Gastrocnemius medialis (tissue), 4 donors: ENCODE data around the gene FRS2. TPM values are rescaled to one million over a fixed set of nuclear protein-coding genes. Genes with fewer than 3 reads are reported as not detected.

Experiments used
- ATAC-seq, 2 donors: fragments of 150-250 bp; one replicate each; pipeline ENCODE4 v1.9.1; 2016
- DNase-seq, 2 donors: peaks; one replicate each; pipeline ENCODE4 v3.0.0-alpha.2; 2019
- H3K27ac ChIP-seq, 4 donors: fragments of 200-600 bp; sonication (generic); 1 replicate in 1 of 4; 2 replicates in 3 of 4; pipeline ENCODE4 v1.5.1; 2016 to 2018; ENCODE audit warnings: mild to moderate bottlenecking in 2 of 4, moderate library complexity in 1 of 4
- H3K27me3 ChIP-seq, 3 donors: fragments of 200-600 bp; sonication (generic) in 2 of 3; 1 replicate in 1 of 3; 2 replicates in 2 of 3; pipeline versions ENCODE4 v1.5.1 to v1.6.0; 2016 to 2019; ENCODE audit warnings: mild to moderate bottlenecking in 1 of 3, moderate library complexity in 1 of 3
- H3K36me3 ChIP-seq, 2 donors: fragments of 200-600 bp; sonication (generic) in 1 of 2; one replicate each; pipeline ENCODE4 v1.5.1; 2017 to 2018
- H3K4me1 ChIP-seq, 2 donors: fragments of 200-600 bp; sonication (generic) in 1 of 2; one replicate each; pipeline ENCODE4 v1.5.1; 2016 to 2017; ENCODE audit warnings: mild to moderate bottlenecking in 2 of 2
- H3K4me3 ChIP-seq, 4 donors: fragments of 200-600 bp; sonication (generic) in 3 of 4; 1 replicate in 1 of 4; 2 replicates in 3 of 4; pipeline ENCODE4 v1.5.1; 2016 to 2019; ENCODE audit warnings: mild to moderate bottlenecking in 2 of 4
- H3K9me3 ChIP-seq, 3 donors: fragments of 200-600 bp; sonication (generic) in 2 of 3; 1 replicate in 1 of 3; 2 replicates in 2 of 3; pipeline ENCODE4 v1.5.1; 2016 to 2019
- CTCF ChIP-seq, 5 experiments: fragments of 450-650 bp in 3 of 5; fragments of 200-600 bp in 2 of 5; sonication (generic) in 2 of 5; IDR thresholded peaks in 4 of 5; conservative IDR thresholded peaks in 1 of 5; 1 replicate in 4 of 5; 2 replicates in 1 of 5; pipeline ENCODE4 v1.5.1; 2016 to 2019; ENCODE audit warnings: antibody characterized with exemption in 5 of 5, mild to moderate bottlenecking in 3 of 5, moderate library complexity in 3 of 5
- POLR2A ChIP-seq, 2 donors: fragments of 450-650 bp; IDR thresholded peaks; one replicate each; pipeline ENCODE4 v1.6.1; 2017; ENCODE audit warnings: antibody characterized with exemption in 2 of 2, mild to moderate bottlenecking in 2 of 2, moderate library complexity in 2 of 2
- in situ Hi-C, 4 donors: fragments of 200-750 bp; cut with MboI; loops; one replicate each; pipeline versions ENCODE4 v1.15.0 to v1.8.0; 2017; ENCODE audit warnings: low sequenced_read_pairs in 4 of 4
- intact Hi-C: fragments of 100-400 bp; cut with DNase I; formaldehyde crosslinking; loops from one replicate; pipeline ENCODE4 v1.15.1; 2023; ENCODE audit warnings: low total_unique reads
- total RNA-seq, 4 donors: library from RNA; depleted of rRNA; stranded (reverse); fragments of >200 nt; gene quantifications; one replicate each; pipeline versions ENCODE4 v1.1.0 to v1.2.3, GENCODE V29; 2016

FRS2 gene
- total RNA-seq, 4 donors from 2014 or later = 21.0 to 32.1 (median 21.3) TPM

GRCh38 chr12:69545081-69545480 lies 74.9 kb downstream of the FRS2 start:
- in situ Hi-C loops = no loop called here
- no peaks in the 10 kb centered on the region for H3K36me3 ChIP-seq
- no peak overlapping the region for H3K4me3 ChIP-seq
- DNase-seq (no peak), ATAC-seq (no peak)
- H3K27ac ChIP-seq = no peak overlapping the region
- no peaks in the 10 kb centered on the region for H3K27me3 ChIP-seq
- TF ChIP-seq POLR2A (IDR thresholded peaks at IDR 0.05) (no peak), CTCF (IDR thresholded peaks at IDR 0.05 in 4 of 5, conservative IDR thresholded peaks at IDR 0.05 in 1 of 5) (no peak)
- H3K9me3 ChIP-seq = no peaks in the 10 kb centered on the region
- intact Hi-C loops = no loop called here
- no peaks in the 10 kb centered on the region for H3K4me1 ChIP-seq

- Histone ChIP-seq H3K27me3 (no peaks in the 10 kb centered on the region), H3K36me3 (no peaks in the 10 kb centered on the region), H3K27ac (no peak overlapping the region), H3K4me3 (no peak overlapping the region), H3K4me1 (no peaks in the 10 kb centered on the region), H3K9me3 (no peaks in the 10 kb centered on the region)
- no peak for ATAC-seq
- no peak for TF ChIP-seq POLR2A (IDR thresholded peaks at IDR 0.05)
- TF ChIP-seq CTCF (IDR thresholded peaks at IDR 0.05 in 4 of 5, conservative IDR thresholded peaks at IDR 0.05 in 1 of 5) = no peak
- in situ Hi-C loops = no loop called here
- intact Hi-C loops = no loop called here
- DNase-seq = no peak
Observed at GRCh38 chr12:69546693-69547438, 76.7 kb downstream of the FRS2 start.

- Histone ChIP-seq H3K4me1 (peaks cover 0 to 4% of the 10 kb centered on the region in 2 donors), H3K27ac (no peak overlapping the region), H3K36me3 (no peaks in the 10 kb centered on the region), H3K4me3 (no peak overlapping the region), H3K27me3 (no peaks in the 10 kb centered on the region), H3K9me3 (no peaks in the 10 kb centered on the region)
- DNase-seq (no peak), ATAC-seq (no peak)
- TF ChIP-seq POLR2A (IDR thresholded peaks at IDR 0.05) = no peak
- no peak for TF ChIP-seq CTCF (IDR thresholded peaks at IDR 0.05 in 4 of 5, conservative IDR thresholded peaks at IDR 0.05 in 1 of 5)
- intact Hi-C loops (no loop called here), in situ Hi-C loops (no loop called here)
Observed at GRCh38 chr12:69548687-69549086, 78.5 kb downstream of the FRS2 start.

- Histone ChIP-seq H3K27ac (no peak overlapping the region), H3K36me3 (no peaks in the 10 kb centered on the region), H3K27me3 (no peaks in the 10 kb centered on the region), H3K9me3 (no peaks in the 10 kb centered on the region), H3K4me3 (no peak overlapping the region), H3K4me1 (peaks cover 0 to 14% of the 10 kb centered on the region in 2 donors)
- intact Hi-C loops = no loop called here
- ATAC-seq = no peak
- no peak for DNase-seq
- in situ Hi-C loops = no loop called here
- TF ChIP-seq CTCF (IDR thresholded peaks at IDR 0.05 in 4 of 5, conservative IDR thresholded peaks at IDR 0.05 in 1 of 5) (no peak), POLR2A (IDR thresholded peaks at IDR 0.05) (no peak)
Observed at GRCh38 chr12:69550569-69551350, 80.6 kb downstream of the FRS2 start.
